H9 (cell line): Measurements from ENCODE around the gene PKDCC. TPM values are rescaled to one million over a fixed set of nuclear protein-coding genes. Genes with fewer than 3 reads are reported as not detected.

Experiments used
- DNase-seq: peaks from one replicate; pipeline ENCODE4 v3.0.0-alpha.2; 2017
- H2AFZ ChIP-seq: one replicate; pipeline ENCODE4 v1.6.1; 2013; ENCODE audit warnings: mild to moderate bottlenecking, low read length, control low read depth, moderate library complexity
- H2AK5ac ChIP-seq: 2 replicates; pipeline ENCODE4 v1.6.1; 2013; ENCODE audit warnings: low read length, control low read depth, mixed read lengths; ENCODE audit not compliant: insufficient read length
- H2BK120ac ChIP-seq: one replicate; pipeline ENCODE4 v1.6.1; 2013; ENCODE audit warnings: low read depth, mild to moderate bottlenecking, low read length, control low read depth, inconsistent platforms; ENCODE audit not compliant: poor library complexity, severe bottlenecking
- H2BK12ac ChIP-seq: 2 replicates; pipeline ENCODE4 v1.6.1; 2013; ENCODE audit warnings: low read length, control low read depth, mixed read lengths, low read depth; ENCODE audit not compliant: insufficient read length
- H2BK15ac ChIP-seq: 2 replicates; pipeline ENCODE4 v1.6.1; 2013; ENCODE audit warnings: low read depth, low read length, control low read depth
- H2BK20ac ChIP-seq: one replicate; pipeline ENCODE4 v1.6.1; 2013; ENCODE audit warnings: low read depth, mild to moderate bottlenecking, low read length, control low read depth, inconsistent platforms; ENCODE audit not compliant: poor library complexity, severe bottlenecking
- H2BK5ac ChIP-seq: 2 replicates; pipeline ENCODE4 v1.6.1; 2013; ENCODE audit warnings: low read length, control low read depth, mixed read lengths; ENCODE audit not compliant: insufficient read length
- H3K14ac ChIP-seq: 2 replicates; pipeline ENCODE4 v1.6.1; 2013; ENCODE audit warnings: low read length, control low read depth; ENCODE audit not compliant: insufficient read depth
- H3K18ac ChIP-seq: 2 replicates; pipeline ENCODE4 v1.6.1; 2013; ENCODE audit warnings: low read depth, mild to moderate bottlenecking, mixed read lengths, low read length, control low read depth; ENCODE audit not compliant: insufficient read length
- H3K23ac ChIP-seq: 2 replicates; pipeline ENCODE4 v1.6.1; 2013; ENCODE audit warnings: low read length, control low read depth, mixed read lengths, low read depth; ENCODE audit not compliant: insufficient read length
- H3K23me2 ChIP-seq: 2 replicates; pipeline ENCODE4 v1.6.1; 2013; ENCODE audit warnings: low read depth, mild to moderate bottlenecking, mixed read lengths, low read length, control low read depth; ENCODE audit not compliant: insufficient read length, poor library complexity, severe bottlenecking
- H3K27ac ChIP-seq: 2 replicates; pipeline ENCODE4 v1.5.1; 2013; ENCODE audit warnings: low read length, control low read depth, mixed read lengths, low read depth; ENCODE audit not compliant: insufficient read length
- H3K27me3 ChIP-seq: 2 replicates; pipeline ENCODE4 v1.6.1; 2013; ENCODE audit warnings: low read length, control low read depth, inconsistent platforms; ENCODE audit not compliant: insufficient read depth
- H3K4ac ChIP-seq: 2 replicates; pipeline ENCODE4 v1.6.1; 2013; ENCODE audit warnings: low read depth, mild to moderate bottlenecking, control low read depth, inconsistent platforms, low read length, moderate library complexity
- H3K4me1 ChIP-seq: 2 replicates; pipeline ENCODE4 v1.6.1; 2013; ENCODE audit warnings: low read length, control low read depth, inconsistent platforms; ENCODE audit not compliant: insufficient read depth
- H3K4me2 ChIP-seq: 2 replicates; pipeline ENCODE4 v1.6.1; 2013; ENCODE audit warnings: low read length, control low read depth, mixed read lengths; ENCODE audit not compliant: insufficient read length, insufficient read depth
- H3K56ac ChIP-seq: 2 replicates; pipeline ENCODE4 v1.6.1; 2013; ENCODE audit warnings: low read depth, mild to moderate bottlenecking, mixed read lengths, low read length, control low read depth; ENCODE audit not compliant: insufficient read length
- H3K79me1 ChIP-seq: 2 replicates; pipeline ENCODE4 v1.6.1; 2013; ENCODE audit warnings: low read depth, mild to moderate bottlenecking, moderate library complexity, low read length, control low read depth, inconsistent platforms; ENCODE audit not compliant: insufficient read depth, poor library complexity, severe bottlenecking
- H3K79me2 ChIP-seq: 2 replicates; pipeline ENCODE4 v1.6.1; 2013; ENCODE audit warnings: low read length, control low read depth, inconsistent platforms; ENCODE audit not compliant: insufficient read depth
- H3K9ac ChIP-seq: 2 replicates; pipeline ENCODE4 v1.6.1; 2013; ENCODE audit warnings: low read length, control low read depth, mixed read lengths; ENCODE audit not compliant: insufficient read length; ENCODE audit errors: extremely low read depth
- H3K9me3 ChIP-seq: one replicate; pipeline ENCODE4 v1.6.1; 2013; ENCODE audit warnings: low read depth, low read length, inconsistent platforms; ENCODE audit not compliant: control insufficient read depth
- H3T11ph ChIP-seq: one replicate; pipeline ENCODE4 v1.6.1; 2013; ENCODE audit warnings: mild to moderate bottlenecking, low read length, control low read depth, inconsistent platforms
- H4K20me1 ChIP-seq: one replicate; pipeline ENCODE4 v1.6.1; 2013; ENCODE audit not compliant: control insufficient read depth, insufficient read length, insufficient read depth
- H4K5ac ChIP-seq: 2 replicates; pipeline ENCODE4 v1.6.1; 2013; ENCODE audit warnings: low read depth, mild to moderate bottlenecking, mixed read lengths, low read length, control low read depth; ENCODE audit not compliant: insufficient read length
- H4K8ac ChIP-seq: replicated peaks from 2 replicates; pipeline ENCODE4 v1.6.1; 2013; ENCODE audit warnings: low read length, control low read depth, mixed read lengths, low read depth; ENCODE audit not compliant: insufficient read length
- H4K91ac ChIP-seq: 2 replicates; pipeline ENCODE4 v1.6.1; 2013; ENCODE audit warnings: low read depth, mild to moderate bottlenecking, moderate library complexity, mixed read lengths, low read length, control low read depth; ENCODE audit not compliant: insufficient read length
- H3K27ac Mint-ChIP-seq, 3 experiments: 2 replicates in 2 of 3; 3 replicates in 1 of 3; pipeline ENCODE4 v1.8.0; 2020 to 2021; ENCODE audit warnings: mixed read lengths in 3 of 3, mild to moderate bottlenecking in 1 of 3, moderate library complexity in 1 of 3
- H3K27me3 Mint-ChIP-seq: 2 replicates; pipeline ENCODE4 v1.8.0; 2021; ENCODE audit warnings: low read depth, mild to moderate bottlenecking, moderate library complexity, mixed read lengths
- H3K36me3 Mint-ChIP-seq, 3 experiments: 2 replicates in 2 of 3; 3 replicates in 1 of 3; pipeline ENCODE4 v1.8.0; 2020 to 2021; ENCODE audit warnings: low read depth in 3 of 3, mixed read lengths in 3 of 3; ENCODE audit not compliant: insufficient read depth in 1 of 3
- H3K4me1 Mint-ChIP-seq, 2 experiments: 2 replicates each; pipeline ENCODE4 v1.8.0; 2020; ENCODE audit warnings: mixed read lengths in 2 of 2
- H3K4me3 Mint-ChIP-seq, 2 experiments: 2 replicates in 1 of 2; 3 replicates in 1 of 2; pipeline ENCODE4 v1.8.0; 2020 to 2021; ENCODE audit warnings: mild to moderate bottlenecking in 2 of 2, mixed read lengths in 2 of 2, moderate library complexity in 1 of 2
- H3K9me3 Mint-ChIP-seq, 2 experiments: 2 replicates in 1 of 2; 3 replicates in 1 of 2; pipeline ENCODE4 v1.8.0; 2020; ENCODE audit warnings: mild to moderate bottlenecking in 2 of 2, mixed read lengths in 2 of 2, moderate library complexity in 1 of 2
- CTCF ChIP-seq: fragments of 200-600 bp; sonication (generic); conservative IDR thresholded peaks from 3 replicates; pipeline ENCODE4 v1.8.0; 2021; ENCODE audit warnings: antibody characterized with exemption, mild to moderate bottlenecking
- WGBS: extraction: QIAGEN DNeasy Blood & Tissue Kit; methylation state at CpG from one replicate; pipeline ENCODE4 v1.1.7; 2013; ENCODE audit warnings: missing lambda C conversion rate, low lambda C conversion rate, mixed read lengths; ENCODE audit not compliant: insufficient read length; ENCODE audit errors: extremely low coverage; 5-methylcytosine and 5-hydroxymethylcytosine counted together
- total RNA-seq: library from RNA; stranded (reverse); gene quantifications from 2 replicates; pipeline ENCODE4 v1.2.1, GENCODE V29; 2021

Gene PKDCC
- total RNA-seq, 1 experiment from 2014 or later: 134 TPM

- no peak overlapping the region for H3K9ac ChIP-seq
- no CpG with 5 or more reads among the region's 14 CpGs for WGBS
Measured at GRCh38 chr2:42050010-42050702, 2.3 kb downstream of the PKDCC start.

More at GRCh38 chr2:42050010-42050702, 2.3 kb downstream of the PKDCC start:
- Histone ChIP-seq H3K14ac (no peak overlapping the region), H4K5ac (no peak overlapping the region), H2BK15ac (no peak overlapping the region), H3K4ac (no peak overlapping the region), H2BK20ac (no peak overlapping the region), H3K27ac (no peak overlapping the region), H4K8ac (no peak overlapping the region), H3T11ph (no peak overlapping the region), H3K4me1 (peaks cover 2% of the 10 kb centered on the region; the same call in 1 of the 2 replicates), H2BK120ac (no peak overlapping the region), H3K18ac (no peak overlapping the region), H3K27me3 (peaks cover 11% of the 10 kb centered on the region; the same call in 1 of the 2 replicates), H3K23me2 (peaks cover 11% of the 10 kb centered on the region), H2AK5ac (no peak overlapping the region), H3K79me2 (no peaks in the 10 kb centered on the region), H2BK12ac (no peak overlapping the region), H4K91ac (no peak overlapping the region), H2BK5ac (no peak overlapping the region), H3K23ac (no peak overlapping the region), H2AFZ (no peak overlapping the region), H3K79me1 (no peaks in the 10 kb centered on the region), H3K56ac (no peak overlapping the region), H4K20me1 (no peaks in the 10 kb centered on the region), H3K4me2 (no peak overlapping the region), H3K9me3 (no peaks in the 10 kb centered on the region)
- Mint-ChIP-seq H3K4me3 (peak overlapping the region; percentile 88 to 91), H3K9me3 (no peaks in the 10 kb centered on the region), H3K4me1 (peaks cover 66 to 69% of the 10 kb centered on the region in 2 experiments), H3K27ac (peak overlapping the region in 1 of 3 experiments; percentile 83; a peak in 2 of 7 replicates), H3K27me3 (peaks cover 22% of the 10 kb centered on the region), H3K36me3 (peaks cover 5 to 54% (median 43%) of the 10 kb centered on the region in 3 experiments; a peak in 5 of 7 replicates)
- no peak for TF ChIP-seq CTCF
- DNase-seq: no peak
